Measurements from ENCODE around the gene CD151.

Gene CD151

GRCh38 chr11:812390-812789 is 20.4 kb upstream of the CD151 start:
- peaks cover 19% of the 10 kb centered on the region for H3K79me1 ChIP-seq (ENCODE audit: low read length)
- peak overlapping the region; percentile 42 for H3K56ac ChIP-seq (ENCODE audit: low read length)
- no peaks in the 10 kb centered on the region for H3K27me3 ChIP-seq (ENCODE audit: insufficient read depth, low read length, poor library complexity)
- H3K4ac ChIP-seq (ENCODE audit: low read depth, low read length), result no peak overlapping the region
- WGBS (ENCODE audit: extremely low coverage, insufficient coverage, low lambda C conversion rate), result no CpG with 5 or more reads among the region's 3 CpGs
- no peak overlapping the region for H3K4me2 ChIP-seq (ENCODE audit: low read length)
- no peak overlapping the region for H4K8ac ChIP-seq (ENCODE audit: low read depth, low read length)
- peaks cover 3% of the 10 kb centered on the region for H3K4me1 ChIP-seq (ENCODE audit: control insufficient read depth, low read depth, low read length)
- H3K4me3 ChIP-seq (ENCODE audit: low read length), result no peak overlapping the region
- H3K79me2 ChIP-seq (ENCODE audit: control insufficient read depth, insufficient read depth, low read length), result peaks cover 33% of the 10 kb centered on the region
- no peak overlapping the region for H3K27ac ChIP-seq (ENCODE audit: low read depth, low read length)
- H2BK120ac ChIP-seq (ENCODE audit: low read depth, low read length), result no peak overlapping the region
- H3K9ac ChIP-seq (ENCODE audit: low read length), result peak overlapping the region; percentile 99
- no peak for DNase-seq
- no peak overlapping the region for H2BK15ac ChIP-seq (replicated peaks; ENCODE audit: low read depth)
- no peak overlapping the region for H4K5ac ChIP-seq (ENCODE audit: low read length)
- H3K36me3 ChIP-seq (ENCODE audit: control insufficient read depth, insufficient read depth, low read length), result peaks cover 19% of the 10 kb centered on the region
- H3K18ac ChIP-seq (ENCODE audit: low read length), result no peak overlapping the region
- H2BK5ac ChIP-seq (ENCODE audit: low read length), result no peak overlapping the region
- no peak overlapping the region for H3K23ac ChIP-seq (ENCODE audit: low read length)
- no peak overlapping the region for H2AK5ac ChIP-seq (ENCODE audit: low read length)

DNA sequence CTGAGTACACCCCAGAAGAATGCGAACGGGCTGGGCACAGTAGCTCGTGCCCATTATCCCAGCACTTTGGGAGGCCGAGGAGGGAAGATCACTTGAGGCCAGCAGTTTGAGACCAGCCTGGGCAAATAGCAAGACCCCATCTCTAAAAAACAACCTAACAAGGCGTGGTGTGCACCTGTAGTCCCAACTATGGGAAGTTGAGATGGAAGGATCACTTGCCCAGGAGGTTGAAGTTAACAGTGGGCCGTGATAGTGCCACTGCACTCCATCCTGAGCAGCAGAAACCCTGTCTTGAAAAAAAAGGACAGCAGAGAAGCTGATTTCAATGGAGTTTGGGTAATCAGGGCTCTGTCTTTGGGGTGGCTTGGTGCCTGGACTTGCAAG is 19.7 kb upstream of the CD151 start:
- Histone ChIP-seq H2BK15ac (replicated peaks; ENCODE audit: low read depth) (no peak overlapping the region), H3K4ac (ENCODE audit: low read depth, low read length) (no peak overlapping the region), H3K23ac (ENCODE audit: low read length) (no peak overlapping the region), H3K4me3 (ENCODE audit: low read length) (no peak overlapping the region), H3K27me3 (ENCODE audit: insufficient read depth, low read length, poor library complexity) (no peaks in the 10 kb centered on the region), H3K4me1 (ENCODE audit: control insufficient read depth, low read depth, low read length) (peaks cover 3% of the 10 kb centered on the region), H3K4me2 (ENCODE audit: low read length) (no peak overlapping the region), H4K8ac (ENCODE audit: low read depth, low read length) (no peak overlapping the region), H3K36me3 (ENCODE audit: control insufficient read depth, insufficient read depth, low read length) (peaks cover 19% of the 10 kb centered on the region), H2BK120ac (ENCODE audit: low read depth, low read length) (no peak overlapping the region), H3K27ac (ENCODE audit: low read depth, low read length) (no peak overlapping the region), H3K79me1 (ENCODE audit: low read length) (peaks cover 19% of the 10 kb centered on the region), H4K5ac (ENCODE audit: low read length) (no peak overlapping the region), H3K18ac (ENCODE audit: low read length) (no peak overlapping the region), H3K9ac (ENCODE audit: low read length) (no peak overlapping the region), H3K79me2 (ENCODE audit: control insufficient read depth, insufficient read depth, low read length) (peaks cover 33% of the 10 kb centered on the region), H2BK5ac (ENCODE audit: low read length) (no peak overlapping the region), H3K56ac (ENCODE audit: low read length) (no peak overlapping the region), H2AK5ac (ENCODE audit: low read length) (no peak overlapping the region)
- no CpG with 5 or more reads among the region's 6 CpGs for WGBS (ENCODE audit: extremely low coverage, insufficient coverage, low lambda C conversion rate)
- no peak for DNase-seq

- Histone ChIP-seq H3K4me3 (ENCODE audit: low read length) (no peak overlapping the region), H3K4me1 (ENCODE audit: control insufficient read depth, low read depth, low read length) (peaks cover 4% of the 10 kb centered on the region), H3K9ac (ENCODE audit: low read length) (no peak overlapping the region), H4K5ac (ENCODE audit: low read length) (no peak overlapping the region), H2BK5ac (ENCODE audit: low read length) (no peak overlapping the region), H3K23ac (ENCODE audit: low read length) (no peak overlapping the region), H2BK120ac (ENCODE audit: low read depth, low read length) (no peak overlapping the region), H3K36me3 (ENCODE audit: control insufficient read depth, insufficient read depth, low read length) (peaks cover 19% of the 10 kb centered on the region), H3K4ac (ENCODE audit: low read depth, low read length) (no peak overlapping the region), H2AK5ac (ENCODE audit: low read length) (no peak overlapping the region), H3K79me1 (ENCODE audit: low read length) (peaks cover 19% of the 10 kb centered on the region), H3K18ac (ENCODE audit: low read length) (no peak overlapping the region), H3K4me2 (ENCODE audit: low read length) (no peak overlapping the region), H3K56ac (ENCODE audit: low read length) (no peak overlapping the region), H3K27ac (ENCODE audit: low read depth, low read length) (no peak overlapping the region), H4K8ac (ENCODE audit: low read depth, low read length) (no peak overlapping the region), H3K79me2 (ENCODE audit: control insufficient read depth, insufficient read depth, low read length) (peaks cover 30% of the 10 kb centered on the region), H3K27me3 (ENCODE audit: insufficient read depth, low read length, poor library complexity) (no peaks in the 10 kb centered on the region), H2BK15ac (replicated peaks; ENCODE audit: low read depth) (no peak overlapping the region)
- WGBS (ENCODE audit: extremely low coverage, insufficient coverage, low lambda C conversion rate), result no CpG with 5 or more reads among the region's 9 CpGs
- no peak for DNase-seq
Observed at GRCh38 chr11:813456-814096, 19.2 kb upstream of the CD151 start.

DNA sequence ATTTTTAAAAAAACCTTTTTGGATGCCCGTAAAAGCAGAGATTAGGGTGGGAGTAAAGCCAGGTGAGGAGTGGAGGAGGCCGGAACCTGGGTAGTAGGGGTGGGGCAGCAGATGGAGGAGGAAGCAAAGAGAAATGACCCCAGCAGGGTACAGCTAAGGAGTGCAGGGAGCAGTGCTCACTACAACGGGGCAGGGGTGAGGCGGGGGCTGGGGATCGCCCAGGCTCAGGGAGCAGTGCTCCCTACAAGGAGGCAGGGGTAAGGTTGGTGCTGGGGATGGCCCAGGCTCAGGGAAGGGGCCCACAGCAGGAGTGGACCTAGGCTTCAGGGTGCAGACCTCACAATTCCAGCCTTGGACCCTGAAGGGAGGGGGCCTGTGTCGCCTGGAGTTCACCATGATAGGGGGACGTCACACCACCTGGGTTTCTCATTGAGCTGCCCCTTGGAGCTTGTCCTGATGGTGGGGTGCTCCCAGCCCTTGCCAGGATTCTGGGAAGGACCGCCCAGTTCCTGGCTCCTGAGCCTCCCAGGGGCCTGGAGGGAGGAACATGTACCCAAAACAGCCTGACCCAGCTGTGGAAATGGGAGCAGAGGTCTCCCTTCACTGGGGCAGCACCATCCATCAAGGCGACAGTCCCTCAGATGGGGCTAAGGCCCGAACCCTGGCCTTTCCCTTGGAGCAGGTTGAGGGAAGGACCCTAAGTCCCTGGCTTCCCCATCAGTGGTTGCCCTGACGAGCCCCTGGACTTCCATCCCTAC is 16.9 kb upstream of the CD151 start:
- Histone ChIP-seq H4K8ac (ENCODE audit: low read depth, low read length) (no peak overlapping the region), H3K56ac (ENCODE audit: low read length) (no peak overlapping the region), H2AK5ac (ENCODE audit: low read length) (no peak overlapping the region), H2BK120ac (ENCODE audit: low read depth, low read length) (no peak overlapping the region), H4K5ac (ENCODE audit: low read length) (no peak overlapping the region), H3K4me3 (ENCODE audit: low read length) (no peak overlapping the region), H3K79me2 (ENCODE audit: control insufficient read depth, insufficient read depth, low read length) (peaks cover 15% of the 10 kb centered on the region), H3K4ac (ENCODE audit: low read depth, low read length) (no peak overlapping the region), H3K27ac (ENCODE audit: low read depth, low read length) (no peak overlapping the region), H3K4me2 (ENCODE audit: low read length) (no peak overlapping the region), H3K18ac (ENCODE audit: low read length) (no peak overlapping the region), H2BK15ac (replicated peaks; ENCODE audit: low read depth) (no peak overlapping the region), H3K4me1 (ENCODE audit: control insufficient read depth, low read depth, low read length) (peaks cover 6% of the 10 kb centered on the region), H3K27me3 (ENCODE audit: insufficient read depth, low read length, poor library complexity) (no peaks in the 10 kb centered on the region), H3K9ac (ENCODE audit: low read length) (no peak overlapping the region), H2BK5ac (ENCODE audit: low read length) (no peak overlapping the region), H3K36me3 (ENCODE audit: control insufficient read depth, insufficient read depth, low read length) (peaks cover 19% of the 10 kb centered on the region), H3K23ac (ENCODE audit: low read length) (no peak overlapping the region), H3K79me1 (ENCODE audit: low read length) (peaks cover 17% of the 10 kb centered on the region)
- DNase-seq, result no peak
- no CpG with 5 or more reads among the region's 11 CpGs for WGBS (ENCODE audit: extremely low coverage, insufficient coverage, low lambda C conversion rate)

DNA sequence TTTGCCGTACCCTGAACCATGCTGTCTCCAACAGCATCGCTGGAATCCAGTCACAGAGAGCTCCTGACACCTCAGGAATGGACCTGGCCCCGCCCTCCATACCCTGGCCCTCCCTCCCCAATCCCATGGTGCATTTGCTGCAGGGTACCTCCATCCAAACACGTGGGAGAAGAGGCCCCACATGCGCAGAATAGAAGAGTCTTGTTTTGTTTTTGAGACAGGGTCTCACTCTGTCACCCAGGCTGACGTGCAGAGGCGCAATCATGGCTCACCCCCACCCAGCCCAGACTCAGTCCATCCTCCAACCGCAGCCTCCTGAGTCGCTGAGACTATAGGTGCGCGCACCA is 16.3 kb upstream of the CD151 start:
- Histone ChIP-seq H3K23ac (ENCODE audit: low read length) (no peak overlapping the region), H4K8ac (ENCODE audit: low read depth, low read length) (no peak overlapping the region), H4K5ac (ENCODE audit: low read length) (no peak overlapping the region), H3K27ac (ENCODE audit: low read depth, low read length) (no peak overlapping the region), H3K18ac (ENCODE audit: low read length) (no peak overlapping the region), H3K4ac (ENCODE audit: low read depth, low read length) (no peak overlapping the region), H3K36me3 (ENCODE audit: control insufficient read depth, insufficient read depth, low read length) (peaks cover 17% of the 10 kb centered on the region), H3K4me1 (ENCODE audit: control insufficient read depth, low read depth, low read length) (peaks cover 4% of the 10 kb centered on the region), H3K79me2 (ENCODE audit: control insufficient read depth, insufficient read depth, low read length) (peaks cover 9% of the 10 kb centered on the region), H3K27me3 (ENCODE audit: insufficient read depth, low read length, poor library complexity) (no peaks in the 10 kb centered on the region), H3K4me2 (ENCODE audit: low read length) (no peak overlapping the region), H2BK5ac (ENCODE audit: low read length) (no peak overlapping the region), H3K56ac (ENCODE audit: low read length) (no peak overlapping the region), H3K9ac (ENCODE audit: low read length) (no peak overlapping the region), H2AK5ac (ENCODE audit: low read length) (no peak overlapping the region), H2BK15ac (replicated peaks; ENCODE audit: low read depth) (no peak overlapping the region), H2BK120ac (ENCODE audit: low read depth, low read length) (no peak overlapping the region), H3K4me3 (ENCODE audit: low read length) (no peak overlapping the region), H3K79me1 (ENCODE audit: low read length) (peaks cover 14% of the 10 kb centered on the region)
- WGBS (ENCODE audit: extremely low coverage, insufficient coverage, low lambda C conversion rate), result no CpG with 5 or more reads among the region's 11 CpGs
- peak; percentile 62 for DNase-seq

All from mesendoderm (in vitro differentiated cells).